Neural cell (in vitro differentiated cells): ENCODE data around the gene HOXA2. TPM values are rescaled to one million over a fixed set of nuclear protein-coding genes. Genes with fewer than 3 reads are reported as not detected.

Experiments used
- H2AFZ ChIP-seq: fragments of 200-600, 300-800 bp; sonication (generic), shearing (Covaris generic); 2 replicates; pipeline ENCODE4 v1.6.0; 2014; ENCODE audit warnings: low read depth, mild to moderate bottlenecking, antibody characterized with exemption, low read length, moderate library complexity
- H3F3A ChIP-seq: fragments of 200-600 bp; shearing (Covaris generic); 2 replicates; pipeline ENCODE4 v1.6.1; 2016; ENCODE audit warnings: mild to moderate bottlenecking, moderate library complexity, mixed read lengths, antibody characterized with exemption, low read length; ENCODE audit not compliant: insufficient read depth, poor library complexity, severe bottlenecking
- H3K27ac ChIP-seq: fragments of 200-600, 300-800 bp; sonication (generic), shearing (Covaris generic); 2 replicates; pipeline ENCODE4 v1.5.1; 2014; ENCODE audit warnings: mild to moderate bottlenecking, low read length, moderate library complexity
- H3K27me3 ChIP-seq: fragments of 300-800, 200-600 bp; sonication (generic), shearing (Covaris generic); 2 replicates; pipeline ENCODE4 v1.6.0; 2014; ENCODE audit warnings: mild to moderate bottlenecking, low read depth, low read length, moderate library complexity; ENCODE audit not compliant: insufficient read depth
- H3K36me3 ChIP-seq: fragments of 300-800, 200-600 bp; sonication (generic), shearing (Covaris generic); 2 replicates; pipeline ENCODE4 v1.5.1; 2014; ENCODE audit warnings: mild to moderate bottlenecking, antibody characterized with exemption, low read length, moderate library complexity; ENCODE audit not compliant: insufficient read depth
- H3K4me2 ChIP-seq: fragments of 300-800, 200-600 bp; sonication (generic), shearing (Covaris generic); 2 replicates; pipeline ENCODE4 v1.6.0; 2014; ENCODE audit warnings: mild to moderate bottlenecking, low read length
- H3K4me3 ChIP-seq: fragments of 300-800, 200-600 bp; sonication (generic), shearing (Covaris generic); 2 replicates; pipeline ENCODE4 v1.5.1; 2014; ENCODE audit warnings: mild to moderate bottlenecking, low read length, moderate library complexity
- H3K79me2 ChIP-seq: fragments of 200-600 bp; shearing (Covaris generic); replicated peaks from 2 replicates; pipeline ENCODE4 v1.6.0; 2014; ENCODE audit warnings: mild to moderate bottlenecking, low read length, moderate library complexity; ENCODE audit not compliant: insufficient read depth
- H3K9ac ChIP-seq: fragments of 300-800, 200-600 bp; sonication (generic), shearing (Covaris generic); 2 replicates; pipeline ENCODE4 v1.6.1; 2016; ENCODE audit warnings: mild to moderate bottlenecking, low read length, mixed read lengths
- H3K9me2 ChIP-seq: fragments of 200-600 bp; shearing (Covaris generic); 2 replicates; pipeline ENCODE4 v1.6.1; 2016; ENCODE audit warnings: mild to moderate bottlenecking, low read length, mixed read lengths; ENCODE audit not compliant: insufficient read depth
- H3K9me3 ChIP-seq: fragments of 200-600, 300-800 bp; sonication (generic), shearing (Covaris generic); 2 replicates; pipeline ENCODE4 v1.6.1; 2016; ENCODE audit warnings: mild to moderate bottlenecking, mixed run types, low read length, moderate library complexity, mixed read lengths
- H4K20me1 ChIP-seq: fragments of 200-600 bp; shearing (Covaris generic); 2 replicates; pipeline ENCODE4 v1.6.1; 2016; ENCODE audit warnings: mild to moderate bottlenecking, mixed run types; ENCODE audit not compliant: insufficient read depth
- EP300 ChIP-seq: fragments of 450-650 bp; conservative IDR thresholded peaks from 2 replicates; pipeline ENCODE4 v1.6.1; 2014; ENCODE audit warnings: antibody characterized with exemption, mild to moderate bottlenecking, moderate library complexity; ENCODE audit not compliant: poor library complexity, severe bottlenecking
- EZH2 ChIP-seq: fragments of 200-600, 300-800 bp; shearing (Covaris generic), sonication (generic); IDR thresholded peaks from 2 replicates; pipeline ENCODE4 v1.6.1; 2014; ENCODE audit warnings: antibody characterized with exemption, low read length, borderline replicate concordance, mild to moderate bottlenecking; ENCODE audit not compliant: insufficient read depth, poor library complexity, severe bottlenecking
- MXI1 ChIP-seq: fragments of 450-650 bp; conservative IDR thresholded peaks from 2 replicates; pipeline ENCODE4 v1.6.1; 2014; ENCODE audit warnings: antibody characterized with exemption, mild to moderate bottlenecking; ENCODE audit not compliant: poor library complexity, severe bottlenecking
- POLR2AphosphoS5 ChIP-seq: IDR thresholded peaks from 2 replicates; pipeline ENCODE4 v1.6.1; 2012
- RAD21 ChIP-seq: fragments of 450-650 bp; conservative IDR thresholded peaks from 2 replicates; pipeline ENCODE4 v1.6.1; 2014; ENCODE audit warnings: antibody characterized with exemption, mild to moderate bottlenecking, moderate library complexity
- SMC3 ChIP-seq: fragments of 450-650 bp; conservative IDR thresholded peaks from 2 replicates; pipeline ENCODE4 v1.6.1; 2014; ENCODE audit warnings: antibody characterized with exemption, mild to moderate bottlenecking, moderate library complexity; ENCODE audit not compliant: poor library complexity
- TAF1 ChIP-seq: IDR thresholded peaks from 2 replicates; pipeline ENCODE4 v1.6.1; 2012; ENCODE audit warnings: low read depth
- polyA plus RNA-seq: library from polyadenylated mRNA; depleted of rRNA; stranded (reverse); fragments of >200 nt; gene quantifications from 2 replicates; pipeline ENCODE4 v1.2.3, GENCODE V29; 2014
- TF ChIP-seq, protein P1 (sequence below): fragments of 450-650 bp; IDR thresholded peaks from 2 replicates; pipeline ENCODE4 v1.5.1; 2014; ENCODE audit warnings: antibody characterized with exemption, mild to moderate bottlenecking, moderate library complexity; ENCODE audit not compliant: poor library complexity, severe bottlenecking
- TF ChIP-seq, protein P2 (sequence below): IDR thresholded peaks from 2 replicates; pipeline ENCODE4 v1.6.1; 2012; ENCODE audit warnings: borderline replicate concordance

Gene HOXA2
- polyA plus RNA-seq, 1 donor from 2014 or later = not detected

- Histone ChIP-seq H3K4me2 (no peak overlapping the region), H3K9me2 (no peaks in the 10 kb centered on the region), H3K79me2 (no peaks in the 10 kb centered on the region), H3K36me3 (no peaks in the 10 kb centered on the region), H2AFZ (no peak overlapping the region), H3K9ac (no peak overlapping the region), H3K27ac (no peak overlapping the region), H3K4me3 (no peak overlapping the region), H4K20me1 (no peaks in the 10 kb centered on the region), H3K27me3 (peaks cover 98% of the 10 kb centered on the region), H3K9me3 (peaks cover 18% of the 10 kb centered on the region), H3F3A (no peaks in the 10 kb centered on the region)
- TF ChIP-seq MXI1 (no peak), EP300 (no peak), POLR2AphosphoS5 (no peak), RAD21 (no peak), TAF1 (no peak), SMC3 (no peak), EZH2 (no peak)
- TF ChIP-seq, protein P1, sequence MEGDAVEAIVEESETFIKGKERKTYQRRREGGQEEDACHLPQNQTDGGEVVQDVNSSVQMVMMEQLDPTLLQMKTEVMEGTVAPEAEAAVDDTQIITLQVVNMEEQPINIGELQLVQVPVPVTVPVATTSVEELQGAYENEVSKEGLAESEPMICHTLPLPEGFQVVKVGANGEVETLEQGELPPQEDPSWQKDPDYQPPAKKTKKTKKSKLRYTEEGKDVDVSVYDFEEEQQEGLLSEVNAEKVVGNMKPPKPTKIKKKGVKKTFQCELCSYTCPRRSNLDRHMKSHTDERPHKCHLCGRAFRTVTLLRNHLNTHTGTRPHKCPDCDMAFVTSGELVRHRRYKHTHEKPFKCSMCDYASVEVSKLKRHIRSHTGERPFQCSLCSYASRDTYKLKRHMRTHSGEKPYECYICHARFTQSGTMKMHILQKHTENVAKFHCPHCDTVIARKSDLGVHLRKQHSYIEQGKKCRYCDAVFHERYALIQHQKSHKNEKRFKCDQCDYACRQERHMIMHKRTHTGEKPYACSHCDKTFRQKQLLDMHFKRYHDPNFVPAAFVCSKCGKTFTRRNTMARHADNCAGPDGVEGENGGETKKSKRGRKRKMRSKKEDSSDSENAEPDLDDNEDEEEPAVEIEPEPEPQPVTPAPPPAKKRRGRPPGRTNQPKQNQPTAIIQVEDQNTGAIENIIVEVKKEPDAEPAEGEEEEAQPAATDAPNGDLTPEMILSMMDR = no peak
- TF ChIP-seq, protein P2, sequence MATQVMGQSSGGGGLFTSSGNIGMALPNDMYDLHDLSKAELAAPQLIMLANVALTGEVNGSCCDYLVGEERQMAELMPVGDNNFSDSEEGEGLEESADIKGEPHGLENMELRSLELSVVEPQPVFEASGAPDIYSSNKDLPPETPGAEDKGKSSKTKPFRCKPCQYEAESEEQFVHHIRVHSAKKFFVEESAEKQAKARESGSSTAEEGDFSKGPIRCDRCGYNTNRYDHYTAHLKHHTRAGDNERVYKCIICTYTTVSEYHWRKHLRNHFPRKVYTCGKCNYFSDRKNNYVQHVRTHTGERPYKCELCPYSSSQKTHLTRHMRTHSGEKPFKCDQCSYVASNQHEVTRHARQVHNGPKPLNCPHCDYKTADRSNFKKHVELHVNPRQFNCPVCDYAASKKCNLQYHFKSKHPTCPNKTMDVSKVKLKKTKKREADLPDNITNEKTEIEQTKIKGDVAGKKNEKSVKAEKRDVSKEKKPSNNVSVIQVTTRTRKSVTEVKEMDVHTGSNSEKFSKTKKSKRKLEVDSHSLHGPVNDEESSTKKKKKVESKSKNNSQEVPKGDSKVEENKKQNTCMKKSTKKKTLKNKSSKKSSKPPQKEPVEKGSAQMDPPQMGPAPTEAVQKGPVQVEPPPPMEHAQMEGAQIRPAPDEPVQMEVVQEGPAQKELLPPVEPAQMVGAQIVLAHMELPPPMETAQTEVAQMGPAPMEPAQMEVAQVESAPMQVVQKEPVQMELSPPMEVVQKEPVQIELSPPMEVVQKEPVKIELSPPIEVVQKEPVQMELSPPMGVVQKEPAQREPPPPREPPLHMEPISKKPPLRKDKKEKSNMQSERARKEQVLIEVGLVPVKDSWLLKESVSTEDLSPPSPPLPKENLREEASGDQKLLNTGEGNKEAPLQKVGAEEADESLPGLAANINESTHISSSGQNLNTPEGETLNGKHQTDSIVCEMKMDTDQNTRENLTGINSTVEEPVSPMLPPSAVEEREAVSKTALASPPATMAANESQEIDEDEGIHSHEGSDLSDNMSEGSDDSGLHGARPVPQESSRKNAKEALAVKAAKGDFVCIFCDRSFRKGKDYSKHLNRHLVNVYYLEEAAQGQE = no peak
Measured at GRCh38 chr7:27126596-27127327, 24.3 kb upstream of the HOXA2 start.

DNA sequence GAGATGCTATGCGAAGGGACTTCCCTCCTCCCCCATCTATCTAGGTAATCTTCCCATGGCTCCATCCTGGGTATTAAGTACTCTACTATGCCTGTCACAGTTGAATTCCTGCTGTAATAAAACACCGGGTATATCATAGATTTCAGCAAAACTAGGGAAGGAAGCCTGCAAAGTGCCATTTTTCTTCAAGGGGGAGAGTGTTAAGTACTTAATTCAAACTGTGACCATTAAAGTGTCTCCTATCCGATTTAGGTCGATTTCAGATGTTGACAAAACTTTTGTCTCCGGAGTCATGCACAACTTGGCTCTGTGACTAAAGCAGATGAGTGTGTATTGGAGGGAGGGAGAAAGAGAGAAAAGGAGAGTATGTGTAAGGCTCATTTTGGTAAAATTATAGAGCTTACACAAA is 23.5 kb upstream of the HOXA2 start:
- H3K27ac ChIP-seq = no peak overlapping the region
- peaks cover 18% of the 10 kb centered on the region for H3K9me3 ChIP-seq
- no peaks in the 10 kb centered on the region for H3K9me2 ChIP-seq
- H3K4me3 ChIP-seq = no peak overlapping the region
- H3K27me3 ChIP-seq = peaks cover 98% of the 10 kb centered on the region
- H3K36me3 ChIP-seq = no peaks in the 10 kb centered on the region
- no peaks in the 10 kb centered on the region for H3K79me2 ChIP-seq
- H3K9ac ChIP-seq = no peak overlapping the region
- H3K4me2 ChIP-seq = no peak overlapping the region
- H4K20me1 ChIP-seq = no peaks in the 10 kb centered on the region
- no peak overlapping the region for H2AFZ ChIP-seq
- no peaks in the 10 kb centered on the region for H3F3A ChIP-seq
- no peak for TF ChIP-seq EP300
